GM23248 (cell line): ENCODE data around the gene STK17A.

ENCODE experiments used
- EZH2 ChIP-seq: fragments of 200-600 bp; sonication (generic); IDR thresholded peaks from 2 replicates; pipeline ENCODE4 v1.6.1; 2018; ENCODE audit warnings: antibody characterized with exemption, mild to moderate bottlenecking; ENCODE audit not compliant: insufficient read depth, poor library complexity, severe bottlenecking
- EZH2phosphoT487 ChIP-seq: fragments of 200-600 bp; sonication (generic); IDR thresholded peaks from 2 replicates; pipeline ENCODE4 v1.6.1; 2018; ENCODE audit warnings: antibody characterized with exemption, moderate library complexity, mild to moderate bottlenecking, low read depth; ENCODE audit not compliant: insufficient read depth

DNA sequence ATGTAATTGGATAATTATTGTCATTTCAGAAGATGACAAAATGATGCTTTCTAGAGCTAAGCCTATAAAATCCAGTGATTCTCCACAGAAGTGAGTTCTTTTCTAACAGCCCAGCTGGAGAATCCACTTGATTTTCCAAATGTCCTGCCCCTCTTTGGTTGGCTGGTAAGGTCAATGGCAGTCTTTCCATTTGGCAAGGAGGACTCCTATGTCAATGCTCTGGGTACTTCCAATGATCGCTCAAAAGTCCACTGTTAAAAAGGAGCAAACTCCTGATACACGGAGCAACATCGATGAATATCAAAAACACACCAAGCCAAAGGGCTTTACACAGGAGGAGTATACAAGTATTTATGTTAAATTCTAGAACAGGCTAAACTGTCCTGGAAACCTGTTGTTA lies 57.8 kb downstream of the STK17A start:
- TF ChIP-seq EZH2phosphoT487 (no peak), EZH2 (no peak)
